Activated T-cell treated with anti-CD3 and anti-CD28 coated beads, Interleukin-2, amount 50 U/mL, for 24 hours (primary cell): Measurements from ENCODE around the gene CDK11A.
A peak's percentile ranks its signal among the peaks of the same experiment; 100 is the strongest.
"Not testable (repeated sequence)": the region's sequence is repeated elsewhere in the genome, so short reads cannot be mapped to it uniquely, and the experiment has no call there.

ENCODE experiments used
- DNase-seq: peaks from one replicate; pipeline ENCODE4 v3.0.0-alpha.2; 2020
- H3K27ac Mint-ChIP-seq: 2 replicates; pipeline ENCODE4 v1.8.0; 2020; ENCODE audit warnings: mild to moderate bottlenecking, mixed read lengths
- H3K27me3 Mint-ChIP-seq: 2 replicates; pipeline ENCODE4 v1.8.0; 2020; ENCODE audit warnings: mixed read lengths
- H3K36me3 Mint-ChIP-seq: 2 replicates; pipeline ENCODE4 v1.8.0; 2020; ENCODE audit warnings: low read depth, mixed read lengths
- H3K4me1 Mint-ChIP-seq: 2 replicates; pipeline ENCODE4 v1.8.0; 2020; ENCODE audit warnings: low read depth, mixed read lengths
- H3K4me3 Mint-ChIP-seq: 2 replicates; pipeline ENCODE4 v1.8.0; 2020; ENCODE audit warnings: mild to moderate bottlenecking, moderate library complexity, mixed read lengths
- H3K9me3 Mint-ChIP-seq: 2 replicates; pipeline ENCODE4 v1.8.0; 2020; ENCODE audit warnings: mixed read lengths

The CDK11A gene

DNA sequence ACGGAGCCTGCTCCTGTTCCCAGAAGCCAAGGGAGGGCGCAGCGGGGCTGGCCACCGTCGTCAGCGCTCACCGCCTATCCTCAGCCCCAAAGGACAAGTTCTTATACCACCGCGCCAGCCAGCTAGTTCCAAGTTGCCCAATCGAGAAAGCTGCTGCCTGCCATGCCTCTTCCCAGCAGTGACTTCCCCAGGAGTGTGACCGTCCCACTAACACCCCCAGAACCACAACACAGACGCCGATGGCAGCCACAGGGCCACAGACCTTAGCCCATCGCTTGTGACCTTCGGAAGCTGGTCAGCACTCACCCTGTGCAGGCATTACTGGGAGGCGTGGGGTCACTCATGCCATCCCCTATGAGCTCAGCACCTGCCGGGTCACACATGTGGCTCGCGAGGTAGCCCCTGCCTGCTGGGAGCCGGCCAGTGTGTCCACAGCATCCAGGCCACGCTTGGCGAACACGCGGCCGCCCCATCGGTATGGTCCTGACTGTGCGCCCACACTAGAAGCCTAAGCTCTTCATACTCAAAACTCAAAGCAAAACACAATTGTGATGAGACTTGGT lies 34.0 kb upstream of the CDK11A start:
- peak overlapping the region; percentile 23 for H3K27ac Mint-ChIP-seq
- peaks cover 92% of the 10 kb centered on the region for H3K36me3 Mint-ChIP-seq
- no peak overlapping the region for H3K4me3 Mint-ChIP-seq
- H3K27me3 Mint-ChIP-seq, result no peaks in the 10 kb centered on the region
- H3K4me1 Mint-ChIP-seq, result no peaks in the 10 kb centered on the region
- H3K9me3 Mint-ChIP-seq, result no peaks in the 10 kb centered on the region
- no peak for DNase-seq

DNA sequence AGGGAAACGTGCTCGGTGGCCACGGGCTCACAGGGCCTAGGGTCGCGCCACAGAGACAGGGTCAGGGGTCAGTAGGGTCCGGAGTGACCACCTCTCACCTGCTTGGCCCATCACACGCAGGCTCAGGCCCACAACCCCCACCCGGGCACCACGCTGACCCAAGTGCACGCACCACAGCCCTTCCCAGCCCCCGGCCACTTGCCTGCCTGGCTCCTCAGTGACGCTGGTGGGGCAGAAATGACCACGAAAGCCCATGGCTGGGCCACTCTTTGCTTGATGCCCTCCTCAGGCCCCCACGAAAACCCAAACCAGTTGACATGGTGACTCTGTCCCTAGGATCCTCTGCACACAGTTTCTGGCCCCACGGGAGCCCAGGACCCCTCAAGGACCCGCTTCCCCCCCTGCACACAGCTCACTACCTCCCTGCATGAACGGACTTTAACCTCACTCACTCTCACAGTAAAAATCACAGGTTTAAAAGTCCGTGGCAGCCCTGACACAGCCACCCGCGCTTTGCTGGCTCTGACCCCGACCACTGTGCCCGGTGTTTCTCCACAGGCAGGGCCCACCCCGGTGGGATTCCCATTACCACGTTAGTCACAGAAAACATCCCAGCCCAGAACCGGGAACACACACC lies 33.4 kb upstream of the CDK11A start:
- no peaks in the 10 kb centered on the region for H3K9me3 Mint-ChIP-seq
- no peak for DNase-seq
- H3K27ac Mint-ChIP-seq, result peak overlapping the region; percentile 23
- no peaks in the 10 kb centered on the region for H3K27me3 Mint-ChIP-seq
- H3K36me3 Mint-ChIP-seq, result peaks cover 91% of the 10 kb centered on the region
- H3K4me3 Mint-ChIP-seq, result no peak overlapping the region
- no peaks in the 10 kb centered on the region for H3K4me1 Mint-ChIP-seq

GRCh38 chr1:1756661-1757421 lies 32.7 kb upstream of the CDK11A start:
- Mint-ChIP-seq H3K4me1 (no peaks in the 10 kb centered on the region), H3K27me3 (no peaks in the 10 kb centered on the region), H3K9me3 (no peaks in the 10 kb centered on the region)

GRCh38 chr1:1755852-1756251 lies 31.7 kb upstream of the CDK11A start:
- peaks cover 81% of the 10 kb centered on the region for H3K36me3 Mint-ChIP-seq
- H3K9me3 Mint-ChIP-seq, result no peaks in the 10 kb centered on the region
- H3K4me1 Mint-ChIP-seq, result no peaks in the 10 kb centered on the region
- no peak overlapping the region for H3K4me3 Mint-ChIP-seq
- no peaks in the 10 kb centered on the region for H3K27me3 Mint-ChIP-seq
- DNase-seq, result no peak
- H3K27ac Mint-ChIP-seq, result no peak overlapping the region

More at GRCh38 chr1:1756661-1757421, 32.7 kb upstream of the CDK11A start:
- DNase-seq, result no peak
- Mint-ChIP-seq H3K36me3 (peaks cover 91% of the 10 kb centered on the region), H3K27ac (no peak overlapping the region), H3K4me3 (no peak overlapping the region)

DNA sequence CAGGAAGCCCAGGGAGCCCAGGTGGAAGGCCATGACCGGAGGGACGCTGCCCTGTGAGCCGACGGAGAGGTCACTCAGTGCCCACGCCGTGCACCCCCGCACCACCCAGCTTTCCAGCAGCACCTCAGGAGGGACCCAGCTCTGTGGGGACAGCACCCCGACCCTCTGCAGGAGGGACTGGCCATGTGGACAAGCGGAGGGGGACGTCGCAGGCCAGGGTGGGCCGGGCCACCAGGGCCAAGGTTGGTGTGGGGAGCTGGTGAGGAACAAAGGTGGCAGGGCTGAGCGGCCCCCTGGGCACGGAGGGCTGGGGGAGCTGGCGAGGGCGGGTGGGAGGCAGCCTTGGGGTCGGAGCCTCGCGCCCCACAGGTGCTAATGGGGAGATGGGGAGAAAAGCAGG lies 31.3 kb upstream of the CDK11A start:
- H3K27me3 Mint-ChIP-seq, result no peaks in the 10 kb centered on the region
- no peaks in the 10 kb centered on the region for H3K9me3 Mint-ChIP-seq
- peaks cover 77% of the 10 kb centered on the region for H3K36me3 Mint-ChIP-seq
- no peak overlapping the region for H3K4me3 Mint-ChIP-seq
- H3K4me1 Mint-ChIP-seq, result no peaks in the 10 kb centered on the region
- H3K27ac Mint-ChIP-seq, result no peak overlapping the region
- no peak for DNase-seq

- Mint-ChIP-seq H3K36me3 (peaks cover 66% of the 10 kb centered on the region), H3K27ac (no peak overlapping the region), H3K27me3 (no peaks in the 10 kb centered on the region), H3K4me1 (no peaks in the 10 kb centered on the region), H3K4me3 (no peak overlapping the region), H3K9me3 (no peaks in the 10 kb centered on the region)
- no peak for DNase-seq
These were observed 30.1 kb upstream of the CDK11A start for GRCh38 chr1:1754051-1754815.

DNA sequence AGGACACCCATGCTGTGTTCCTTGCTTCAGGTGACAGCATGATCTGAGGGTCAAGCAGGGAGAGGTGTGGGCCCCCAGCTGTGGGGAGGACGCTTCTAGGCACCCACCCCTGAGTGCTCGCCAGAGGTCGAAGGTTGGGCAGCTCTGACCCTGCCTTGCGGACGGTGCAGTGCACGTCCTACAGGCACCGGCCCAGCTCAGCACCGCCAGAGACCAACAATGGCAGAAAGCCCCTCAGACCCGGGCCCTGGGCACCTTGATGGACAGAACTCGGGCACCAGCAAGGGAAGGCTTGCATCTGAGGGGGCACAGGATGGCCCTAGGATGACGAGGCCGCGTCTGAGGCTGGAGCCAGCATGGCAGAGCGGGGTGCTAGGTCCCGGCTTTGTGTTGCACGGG lies 29.4 kb upstream of the CDK11A start:
- Mint-ChIP-seq H3K27me3 (no peaks in the 10 kb centered on the region), H3K36me3 (peaks cover 60% of the 10 kb centered on the region), H3K27ac (no peak overlapping the region), H3K4me1 (peaks cover under 1% of the 10 kb centered on the region), H3K4me3 (no peak overlapping the region), H3K9me3 (no peaks in the 10 kb centered on the region)
- no peak for DNase-seq

GRCh38 chr1:1752636-1753606 lies 28.8 kb upstream of the CDK11A start:
- Mint-ChIP-seq H3K27me3 (no peaks in the 10 kb centered on the region), H3K4me3 (no peak overlapping the region), H3K27ac (no peak overlapping the region), H3K9me3 (no peaks in the 10 kb centered on the region), H3K36me3 (peaks cover 53% of the 10 kb centered on the region), H3K4me1 (peaks cover 4% of the 10 kb centered on the region)
- DNase-seq, result no peak

GRCh38 chr1:1752190-1752589 lies 28.0 kb upstream of the CDK11A start:
- no peak for DNase-seq
- peaks cover 4% of the 10 kb centered on the region for H3K4me1 Mint-ChIP-seq
- H3K36me3 Mint-ChIP-seq, result peaks cover 46% of the 10 kb centered on the region
- no peaks in the 10 kb centered on the region for H3K27me3 Mint-ChIP-seq
- H3K9me3 Mint-ChIP-seq, result no peaks in the 10 kb centered on the region
- H3K27ac Mint-ChIP-seq, result no peak overlapping the region
- H3K4me3 Mint-ChIP-seq, result no peak overlapping the region

GRCh38 chr1:1749941-1750340 lies 25.8 kb upstream of the CDK11A start:
- DNase-seq, H3K4me1 Mint-ChIP-seq, H3K9me3 Mint-ChIP-seq, H3K4me3 Mint-ChIP-seq, H3K27ac Mint-ChIP-seq, H3K27me3 Mint-ChIP-seq: not testable (repeated sequence)
- H3K36me3 Mint-ChIP-seq, result peaks cover 27% of the 10 kb centered on the region

GRCh38 chr1:1748686-1749321 lies 24.6 kb upstream of the CDK11A start:
- no peak overlapping the region for H3K4me3 Mint-ChIP-seq
- DNase-seq, result no peak
- H3K27ac Mint-ChIP-seq, result no peak overlapping the region
- H3K4me1 Mint-ChIP-seq, result peaks cover 4% of the 10 kb centered on the region
- H3K27me3 Mint-ChIP-seq, result no peaks in the 10 kb centered on the region
- H3K36me3 Mint-ChIP-seq, result peaks cover 17% of the 10 kb centered on the region
- H3K9me3 Mint-ChIP-seq, result no peaks in the 10 kb centered on the region

DNA sequence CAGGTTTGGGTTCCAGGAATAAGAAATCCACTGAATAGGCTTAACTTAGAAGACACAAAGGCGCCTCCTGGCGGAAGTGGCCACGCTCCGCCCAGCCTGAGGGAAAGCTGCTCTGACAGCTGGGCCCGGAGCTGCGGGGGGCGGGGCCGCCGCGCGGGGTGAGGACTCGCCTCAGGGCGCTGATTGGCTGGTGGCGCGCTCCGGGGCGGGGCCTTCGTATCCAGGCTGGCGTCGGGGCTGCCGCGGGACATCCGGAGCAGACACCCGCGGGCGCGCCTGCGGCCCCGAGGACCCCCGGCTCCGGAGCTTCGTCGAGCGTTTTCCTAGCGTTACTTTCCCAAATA lies 22.4 kb upstream of the CDK11A start:
- H3K36me3 Mint-ChIP-seq, H3K4me3 Mint-ChIP-seq: not testable (repeated sequence)

DNA sequence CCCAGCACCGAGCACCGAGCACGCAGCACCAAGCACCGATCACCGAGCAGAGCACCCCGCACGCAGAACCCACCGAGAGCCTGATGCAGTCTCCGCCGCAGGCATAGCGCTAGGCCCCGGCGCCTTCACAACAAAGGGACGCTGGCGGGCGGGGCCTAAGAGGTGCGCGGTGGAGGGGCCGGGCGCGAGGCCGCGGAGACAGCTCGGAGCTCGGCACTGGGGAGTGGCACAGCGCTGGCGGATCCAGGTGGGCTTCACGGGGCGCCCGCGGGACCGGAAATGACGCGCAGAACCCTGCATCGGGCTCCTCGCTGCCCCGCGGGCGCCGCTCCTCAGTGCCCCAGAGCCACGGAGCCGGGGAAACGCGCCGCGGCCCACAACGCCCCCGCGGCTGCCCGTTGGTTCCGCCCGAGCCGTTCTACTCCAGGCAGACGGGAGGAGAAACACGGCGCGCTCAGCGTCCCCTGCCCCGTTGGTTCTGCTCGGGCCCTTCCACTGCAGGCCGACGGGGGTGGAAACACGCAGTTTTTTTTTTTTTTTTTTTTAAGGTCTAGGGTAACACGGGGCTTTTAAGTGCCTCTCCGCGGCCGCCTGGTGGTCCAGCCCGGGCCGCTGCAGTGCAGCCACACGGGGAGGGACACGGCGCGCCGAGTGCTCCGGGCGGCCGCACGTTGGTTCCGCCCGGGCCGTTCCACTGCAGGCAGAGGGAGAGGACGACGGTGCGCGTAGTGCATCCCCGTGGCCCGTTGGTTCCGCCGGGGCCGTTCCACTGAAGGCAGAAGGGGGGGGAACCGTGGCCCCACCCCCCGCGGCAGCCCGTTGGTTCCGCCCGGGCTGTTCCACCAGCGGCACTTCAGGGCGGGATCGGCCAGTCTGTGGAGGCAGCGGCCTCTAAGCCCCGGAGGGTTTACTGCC lies 21.8 kb upstream of the CDK11A start:
- Mint-ChIP-seq H3K4me1 (peaks cover 11% of the 10 kb centered on the region), H3K4me3 (peak overlapping the region; percentile 64), H3K27ac (peak overlapping the region; percentile 87)
- not testable (repeated sequence) for H3K27me3 Mint-ChIP-seq, H3K9me3 Mint-ChIP-seq, H3K36me3 Mint-ChIP-seq
- peak; percentile 88 for DNase-seq

More for the DNA sequence above, 22.4 kb upstream of the CDK11A start:
- peaks cover 11% of the 10 kb centered on the region for H3K4me1 Mint-ChIP-seq
- H3K9me3 Mint-ChIP-seq, H3K27me3 Mint-ChIP-seq, DNase-seq, H3K27ac Mint-ChIP-seq: not testable (repeated sequence)
